DOHH2 (cell line): Measurements from ENCODE around the gene STIP1.

ENCODE experiments used
- H3F3A ChIP-seq: fragments of 200-600 bp; sonication (generic), shearing (Covaris generic); 2 replicates; pipeline ENCODE4 v1.6.0; 2016; ENCODE audit warnings: antibody characterized with exemption, mild to moderate bottlenecking; ENCODE audit not compliant: control insufficient read depth, insufficient read depth
- H3K27ac ChIP-seq: fragments of 200-600 bp; sonication (generic); 2 replicates; pipeline ENCODE4 v1.5.1; 2014; ENCODE audit warnings: low read depth, mild to moderate bottlenecking, low read length, moderate library complexity
- H3K27me3 ChIP-seq: fragments of 200-600 bp; sonication (generic); 2 replicates; pipeline ENCODE4 v1.6.1; 2014; ENCODE audit warnings: mild to moderate bottlenecking, low read length, mixed read lengths; ENCODE audit not compliant: control insufficient read depth
- H3K36me3 ChIP-seq: fragments of 200-600 bp; sonication (generic); 2 replicates; pipeline ENCODE4 v1.6.1; 2014; ENCODE audit warnings: mild to moderate bottlenecking, low read length, moderate library complexity, mixed read lengths; ENCODE audit not compliant: control insufficient read depth
- H3K4me1 ChIP-seq: fragments of 200-600 bp; sonication (generic); 2 replicates; pipeline ENCODE4 v1.6.1; 2014; ENCODE audit warnings: mild to moderate bottlenecking, low read length, mixed read lengths; ENCODE audit not compliant: control insufficient read depth
- H3K4me2 ChIP-seq: fragments of 200-600 bp; sonication (generic); 2 replicates; pipeline ENCODE4 v1.6.0; 2014; ENCODE audit warnings: mild to moderate bottlenecking, low read length, moderate library complexity
- H3K4me3 ChIP-seq: fragments of 200-600 bp; sonication (generic); 2 replicates; pipeline ENCODE4 v1.5.1; 2014; ENCODE audit warnings: mild to moderate bottlenecking, low read length, mixed read lengths
- H3K79me2 ChIP-seq: fragments of 200-600 bp; sonication (generic); 2 replicates; pipeline ENCODE4 v1.6.1; 2014; ENCODE audit warnings: mild to moderate bottlenecking, low read length, mixed read lengths; ENCODE audit not compliant: control insufficient read depth
- H3K9me2 ChIP-seq: fragments of 200-600 bp; sonication (generic); replicated peaks from 2 replicates; pipeline ENCODE4 v1.6.1; 2014; ENCODE audit warnings: mild to moderate bottlenecking, low read length, mixed read lengths; ENCODE audit not compliant: control insufficient read depth
- H3K9me3 ChIP-seq: fragments of 200-600 bp; sonication (generic); 2 replicates; pipeline ENCODE4 v1.6.1; 2014; ENCODE audit warnings: antibody characterized with exemption, low read length, mixed read lengths; ENCODE audit not compliant: control insufficient read depth, insufficient read depth
- H4K20me1 ChIP-seq: fragments of 200-600 bp; sonication (generic); 2 replicates; pipeline ENCODE4 v1.6.0; 2014; ENCODE audit warnings: low read depth, mild to moderate bottlenecking, antibody characterized with exemption, low read length, moderate library complexity; ENCODE audit not compliant: control insufficient read depth, insufficient read depth
- EZH2phosphoT487 ChIP-seq: fragments of 200-600 bp; sonication (generic); IDR thresholded peaks from 2 replicates; pipeline ENCODE4 v1.6.1; 2017; ENCODE audit warnings: borderline replicate concordance, mild to moderate bottlenecking, antibody characterized with exemption, low read length, moderate library complexity, mixed read lengths
- TF ChIP-seq, protein P1 (sequence below): fragments of 200-600 bp; sonication (generic); IDR thresholded peaks from one replicate; pipeline ENCODE4 v1.5.1; 2014; ENCODE audit warnings: antibody characterized with exemption, mild to moderate bottlenecking, low read depth, low read length; ENCODE audit not compliant: poor library complexity, severe bottlenecking

Gene STIP1

DNA sequence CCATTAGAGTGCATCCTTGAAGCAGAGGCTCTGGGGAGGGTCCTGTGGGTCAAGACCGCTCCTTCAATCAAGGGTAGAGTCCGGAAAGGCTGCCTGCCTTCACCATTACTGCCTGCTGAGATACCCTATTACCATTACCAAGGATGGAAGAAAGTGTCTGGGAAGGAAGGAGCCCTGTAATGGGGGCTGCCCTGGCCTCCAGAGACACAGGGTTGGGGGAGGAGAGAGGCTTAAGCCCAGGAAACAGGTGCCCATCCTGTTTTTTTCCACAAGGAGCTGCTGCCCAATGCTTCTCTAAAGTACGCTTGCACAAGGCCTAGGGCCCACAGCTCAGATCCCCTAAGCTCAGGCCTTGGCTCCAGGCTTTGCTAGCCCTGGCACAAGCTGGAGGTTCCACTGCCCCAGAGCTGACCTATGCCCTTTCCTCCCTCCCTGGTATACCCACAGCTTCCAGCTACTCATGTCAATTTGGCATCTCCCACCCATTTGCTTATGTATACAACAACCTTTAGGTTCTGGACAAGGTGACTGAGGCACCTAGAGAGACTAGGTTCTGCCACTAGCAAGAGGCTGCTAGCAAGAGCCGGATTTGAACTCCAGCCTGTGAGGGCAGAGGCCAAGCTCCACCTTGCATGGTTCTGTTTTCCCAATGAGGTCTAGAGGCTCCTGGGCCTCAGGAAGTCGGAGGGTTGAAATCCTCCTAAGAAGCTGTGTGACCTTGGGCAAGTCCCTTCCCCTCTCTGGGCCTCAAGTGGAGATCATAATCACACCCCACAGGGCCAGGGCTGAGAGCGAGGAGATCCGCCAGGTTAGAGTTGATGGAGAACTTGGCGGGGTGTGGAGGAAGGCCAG is 63.8 kb downstream of the STIP1 start:
- Histone ChIP-seq H3K9me2 (no peaks in the 10 kb centered on the region), H3K4me1 (peaks cover 51% of the 10 kb centered on the region), H3K9me3 (no peaks in the 10 kb centered on the region), H3F3A (peaks cover 20% of the 10 kb centered on the region), H3K27ac (no peak overlapping the region), H3K79me2 (peaks cover 31% of the 10 kb centered on the region), H4K20me1 (peaks cover 5% of the 10 kb centered on the region; the same call in 1 of the 2 replicates), H3K4me3 (no peak overlapping the region), H3K36me3 (peaks cover 16% of the 10 kb centered on the region), H3K4me2 (no peak overlapping the region), H3K27me3 (no peaks in the 10 kb centered on the region)
- TF ChIP-seq EZH2phosphoT487 = no peak
- TF ChIP-seq, protein P1, sequence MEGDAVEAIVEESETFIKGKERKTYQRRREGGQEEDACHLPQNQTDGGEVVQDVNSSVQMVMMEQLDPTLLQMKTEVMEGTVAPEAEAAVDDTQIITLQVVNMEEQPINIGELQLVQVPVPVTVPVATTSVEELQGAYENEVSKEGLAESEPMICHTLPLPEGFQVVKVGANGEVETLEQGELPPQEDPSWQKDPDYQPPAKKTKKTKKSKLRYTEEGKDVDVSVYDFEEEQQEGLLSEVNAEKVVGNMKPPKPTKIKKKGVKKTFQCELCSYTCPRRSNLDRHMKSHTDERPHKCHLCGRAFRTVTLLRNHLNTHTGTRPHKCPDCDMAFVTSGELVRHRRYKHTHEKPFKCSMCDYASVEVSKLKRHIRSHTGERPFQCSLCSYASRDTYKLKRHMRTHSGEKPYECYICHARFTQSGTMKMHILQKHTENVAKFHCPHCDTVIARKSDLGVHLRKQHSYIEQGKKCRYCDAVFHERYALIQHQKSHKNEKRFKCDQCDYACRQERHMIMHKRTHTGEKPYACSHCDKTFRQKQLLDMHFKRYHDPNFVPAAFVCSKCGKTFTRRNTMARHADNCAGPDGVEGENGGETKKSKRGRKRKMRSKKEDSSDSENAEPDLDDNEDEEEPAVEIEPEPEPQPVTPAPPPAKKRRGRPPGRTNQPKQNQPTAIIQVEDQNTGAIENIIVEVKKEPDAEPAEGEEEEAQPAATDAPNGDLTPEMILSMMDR = no peak

GRCh38 chr11:64250415-64251015 is 64.5 kb downstream of the STIP1 start:
- peak overlapping the region; percentile 95 for H3K4me3 ChIP-seq
- peak overlapping the region; percentile 92 for H3K4me2 ChIP-seq
- peaks cover 5% of the 10 kb centered on the region; the same call in 1 of the 2 replicates for H4K20me1 ChIP-seq
- H3K36me3 ChIP-seq = peaks cover 15% of the 10 kb centered on the region
- peaks cover 16% of the 10 kb centered on the region for H3F3A ChIP-seq
- no peaks in the 10 kb centered on the region for H3K9me2 ChIP-seq
- TF ChIP-seq EZH2phosphoT487 = no peak
- TF ChIP-seq, protein P1 = no peak
- H3K4me1 ChIP-seq = peaks cover 44% of the 10 kb centered on the region
- no peaks in the 10 kb centered on the region for H3K27me3 ChIP-seq
- H3K79me2 ChIP-seq = peaks cover 24% of the 10 kb centered on the region
- no peak overlapping the region for H3K27ac ChIP-seq
- H3K9me3 ChIP-seq = no peaks in the 10 kb centered on the region

DNA sequence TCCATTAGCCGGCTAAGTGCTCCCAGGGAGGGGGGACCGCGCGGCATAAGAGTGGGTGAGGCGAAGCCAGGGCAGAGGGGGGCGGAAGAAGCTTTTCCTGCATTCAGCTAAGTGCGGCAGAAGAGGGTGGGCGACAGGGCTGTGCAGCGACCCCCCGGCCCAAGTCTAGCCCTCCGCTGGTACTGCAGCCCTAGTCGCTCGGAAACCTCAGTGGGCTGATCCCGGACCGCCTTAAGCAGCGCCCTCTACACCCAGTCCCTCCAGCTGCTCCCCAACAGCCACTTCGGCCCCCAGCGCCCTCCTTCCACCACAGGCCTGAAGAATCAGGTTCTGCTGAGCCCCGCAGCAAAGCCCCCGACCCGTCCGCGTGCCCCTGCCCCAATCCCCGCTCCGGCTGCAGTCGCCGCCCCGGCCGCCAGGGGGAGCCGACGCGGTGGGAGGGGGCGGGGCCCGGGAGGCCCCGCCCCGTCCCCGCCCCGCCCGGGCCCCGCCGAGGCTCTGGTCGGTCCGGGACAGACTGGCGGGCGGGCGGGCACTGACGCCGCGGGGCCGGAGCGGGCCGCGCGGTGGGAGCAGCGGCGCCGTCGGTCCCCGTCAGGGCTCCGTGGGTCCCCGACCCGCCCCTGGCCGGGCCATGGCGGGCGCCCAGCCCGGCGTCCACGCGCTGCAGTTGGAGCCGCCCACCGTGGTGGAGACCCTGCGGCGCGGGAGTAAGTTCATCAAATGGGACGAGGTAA is 65.2 kb downstream of the STIP1 start, which contains the start of gene PLCB3:
Gene PLCB3, plus strand, starts transcription at position 515 of the 737 bp plus-strand sequence. Its CDS starts 120 bp downstream, at position 635.
- Histone ChIP-seq H3F3A (peaks cover 16% of the 10 kb centered on the region), H3K4me3 (peak within 1 kb of the TSS; percentile 95), H3K36me3 (peaks cover 14% of the 10 kb centered on the region), H3K4me1 (peaks cover 42% of the 10 kb centered on the region), H3K79me2 (peaks cover 17% of the 10 kb centered on the region), H3K9me3 (no peaks in the 10 kb centered on the region), H3K27ac (peak within 1 kb of the TSS; percentile 5; the same call in 1 of the 2 replicates), H3K9me2 (no peaks in the 10 kb centered on the region), H4K20me1 (peaks cover 5% of the 10 kb centered on the region; the same call in 1 of the 2 replicates), H3K4me2 (peak within 1 kb of the TSS; percentile 97), H3K27me3 (no peaks in the 10 kb centered on the region)
- TF ChIP-seq, protein P1 = peak; percentile 66
- no peak for TF ChIP-seq EZH2phosphoT487
